Measurements from ENCODE around the gene SBSN.
"Not testable (repeated sequence)": the region's sequence is repeated elsewhere in the genome, so short reads cannot be mapped to it uniquely, and the experiment has no call there.

The SBSN gene

DNA sequence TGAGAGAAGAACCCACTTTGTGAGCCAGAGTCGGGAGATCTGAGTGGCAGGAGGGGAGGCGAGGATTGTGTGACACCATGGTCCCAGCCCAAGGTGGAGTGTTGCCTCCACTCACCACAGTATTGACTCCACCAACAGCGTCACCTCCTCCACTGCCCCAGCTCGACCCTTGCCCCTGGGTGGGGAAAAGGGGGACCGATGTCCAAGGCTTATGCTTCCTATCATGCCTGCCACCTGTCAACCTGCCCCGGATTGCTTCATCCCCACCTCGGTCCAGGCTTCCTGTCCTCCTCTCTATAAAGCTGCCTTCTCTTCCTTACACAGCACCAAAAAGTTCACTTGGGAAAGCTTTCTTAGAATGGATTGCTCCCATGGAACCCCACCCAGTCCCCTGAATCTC is 22.1 kb downstream of the SBSN start:
- DNase-seq (ENCODE audit: low read depth): no peak

DNA sequence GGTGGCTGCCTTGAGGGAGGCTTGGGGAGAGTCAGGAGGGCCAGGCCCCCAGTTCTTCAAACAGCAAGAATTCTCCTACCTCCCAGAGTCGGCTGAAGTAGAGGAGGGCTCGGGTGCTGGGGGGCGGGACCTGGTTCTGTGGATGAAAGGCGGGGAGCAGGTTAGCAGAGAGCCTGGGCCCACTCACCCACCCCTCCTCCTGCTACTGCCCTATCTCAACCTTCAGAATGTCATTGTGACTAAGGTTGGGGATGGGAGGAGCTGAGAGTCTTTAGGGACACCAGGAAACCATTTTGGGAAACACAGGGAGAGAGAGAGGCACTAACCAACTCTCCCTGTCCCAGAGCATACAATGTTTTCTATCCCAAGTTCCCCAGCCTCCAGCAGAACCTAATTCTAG is 25.4 kb downstream of the SBSN start:
- DNase-seq (ENCODE audit: low read depth): no peak

DNA sequence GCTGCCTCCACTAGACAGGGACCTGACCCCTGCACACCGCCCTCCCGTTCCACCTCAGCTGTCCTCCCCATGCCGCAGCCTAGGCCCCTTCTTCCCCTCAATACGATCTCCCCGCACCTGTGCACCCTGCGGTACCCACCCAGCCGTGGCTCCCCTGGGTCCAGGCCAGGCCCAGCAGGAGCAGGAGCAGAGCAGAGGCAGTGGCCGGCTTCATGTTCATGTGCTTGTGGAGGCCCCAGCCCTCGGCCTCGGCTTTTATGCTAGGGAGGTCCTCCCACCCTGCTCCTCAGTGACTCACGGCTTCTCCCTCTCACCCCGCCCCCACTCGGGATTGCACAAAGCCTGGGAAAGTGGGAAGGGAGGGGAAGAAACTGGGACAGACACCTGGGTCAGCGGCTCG is 26.4 kb downstream of the SBSN start:
- DNase-seq (ENCODE audit: low read depth): no peak

DNA sequence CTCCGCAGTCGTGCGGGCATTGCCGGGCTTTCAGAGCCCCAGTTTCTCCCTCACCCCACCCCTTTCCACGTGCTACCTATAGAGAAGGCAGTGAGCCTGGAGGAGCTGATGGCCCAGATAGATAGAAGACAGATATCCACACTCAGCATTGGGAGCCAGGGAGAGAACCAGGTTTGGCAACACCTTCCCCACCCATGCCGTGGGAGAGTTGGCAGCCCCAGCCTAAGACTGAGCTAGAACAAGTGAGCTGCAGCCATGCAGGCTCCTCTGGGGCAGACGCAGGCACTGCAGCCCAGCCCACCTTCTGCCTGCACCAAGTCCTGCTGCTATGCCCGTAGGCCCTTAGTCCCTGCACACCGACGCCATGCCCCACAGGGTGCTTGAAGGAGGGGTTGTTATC is 27.5 kb downstream of the SBSN start:
- DNase-seq (ENCODE audit: low read depth): no peak

DNA sequence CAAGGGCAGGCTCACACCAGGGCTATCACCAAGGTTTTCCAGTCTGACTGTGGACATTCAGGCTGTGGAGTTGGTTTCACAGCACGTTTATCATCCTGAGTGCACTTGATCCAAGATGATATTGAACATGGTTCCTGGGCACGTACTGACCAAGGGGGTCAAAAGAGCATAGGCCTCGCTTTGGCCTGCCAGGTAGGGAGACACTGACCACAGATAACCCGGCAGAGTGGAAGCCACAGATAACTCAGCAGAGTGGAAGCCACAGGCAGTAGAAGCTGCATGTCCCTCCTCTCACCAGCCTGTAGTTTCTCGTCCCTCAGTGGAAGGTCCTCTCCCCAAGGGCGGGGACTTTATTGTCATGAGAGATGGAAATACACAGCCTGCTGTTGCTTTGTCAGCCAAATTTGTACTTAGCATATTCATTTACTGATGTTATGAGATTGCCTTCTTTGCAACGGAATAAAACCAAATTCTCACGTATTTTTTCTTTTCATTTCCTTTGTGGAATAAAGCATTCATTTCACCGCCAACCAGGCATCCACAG is 29.1 kb downstream of the SBSN start:
- DNase-seq (ENCODE audit: low read depth): no peak

DNA sequence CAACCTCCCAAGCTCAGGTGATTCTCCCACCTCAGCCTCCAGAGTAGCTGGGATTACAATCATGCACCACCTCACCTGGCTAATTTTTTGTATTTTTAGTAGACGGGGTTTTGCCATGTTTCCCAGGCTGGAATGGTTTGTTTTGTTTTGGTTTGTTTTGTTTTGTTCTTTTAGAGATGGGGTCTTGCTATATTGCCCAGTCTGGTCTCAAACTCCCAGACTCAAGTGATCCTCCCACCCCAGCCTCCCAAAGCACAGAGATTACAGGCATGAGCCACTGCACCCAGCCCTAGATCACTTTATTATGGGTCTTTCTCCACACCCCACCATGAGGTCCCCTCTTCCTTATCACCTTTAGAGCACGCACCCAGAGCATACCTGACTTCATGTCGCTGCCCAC is 29.9 kb downstream of the SBSN start:
- DNase-seq (ENCODE audit: low read depth): no peak

DNA sequence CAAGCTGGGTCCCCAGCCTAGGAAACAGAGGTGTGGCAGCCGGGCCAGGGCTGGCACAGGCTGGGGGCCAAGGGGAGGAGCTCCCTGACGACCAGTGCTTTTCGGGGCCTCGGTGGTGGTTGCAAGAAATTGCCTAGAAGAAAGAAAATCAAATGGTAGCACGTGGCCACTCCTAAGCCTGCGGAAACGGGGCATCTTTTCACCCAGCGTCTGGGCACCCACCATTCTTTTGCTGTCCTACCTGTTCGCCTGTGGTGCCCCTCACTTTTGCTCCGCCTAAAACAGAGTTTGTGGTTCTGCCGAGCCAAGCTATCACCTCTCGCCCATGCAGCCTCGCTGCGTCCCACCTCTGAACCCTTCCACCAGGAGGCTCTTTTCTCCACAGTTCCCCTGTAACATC is 30.7 kb downstream of the SBSN start:
- no peak for DNase-seq (ENCODE audit: low read depth)

DNA sequence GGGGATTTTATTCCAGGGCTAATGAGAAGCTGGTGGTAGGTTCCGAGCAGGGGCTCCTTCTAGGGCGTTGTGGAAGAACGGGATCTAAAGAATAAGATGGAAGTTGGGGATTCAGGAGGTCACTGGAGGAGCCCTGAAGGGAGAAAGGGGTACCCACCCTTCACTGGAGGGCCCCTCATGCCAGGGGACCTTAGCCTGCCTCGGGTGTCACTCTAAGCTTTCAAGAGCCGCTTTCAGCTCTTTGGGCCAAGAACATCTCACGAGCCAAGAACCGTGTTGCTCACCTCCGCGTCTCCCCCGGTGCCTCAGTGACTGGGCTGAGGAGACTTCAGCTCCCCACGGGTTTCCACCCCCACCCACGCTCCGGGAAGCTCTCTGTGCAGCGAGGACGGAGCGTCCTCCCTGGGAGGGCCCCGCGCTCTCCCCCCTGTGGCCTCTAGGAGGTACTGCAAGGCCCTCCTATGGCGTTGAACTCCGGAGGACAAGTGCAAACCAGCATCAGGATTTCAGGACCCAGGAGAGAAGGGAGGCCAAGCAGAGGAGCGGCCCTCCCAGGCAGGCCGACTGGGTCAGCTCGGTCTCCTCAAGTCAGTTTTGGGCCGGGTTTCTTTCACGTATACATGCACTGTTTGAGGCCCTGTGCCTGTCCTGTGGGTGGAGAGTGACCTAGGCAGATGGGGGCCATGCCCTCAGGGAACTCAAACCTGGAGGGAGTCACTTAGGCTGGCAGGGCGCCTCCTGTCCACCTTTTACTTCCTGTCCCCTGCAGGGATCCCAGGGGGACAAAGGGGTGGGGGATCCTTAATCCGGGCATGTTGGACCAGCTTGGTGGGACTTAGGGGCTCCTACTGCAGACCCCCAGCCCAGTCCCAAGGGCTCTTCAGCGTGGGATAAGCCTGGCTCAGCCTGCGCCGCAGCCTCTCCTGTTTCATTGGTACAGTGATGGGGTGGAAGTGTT is 32.7 kb downstream of the SBSN start:
- peak; percentile 47 for DNase-seq (ENCODE audit: low read depth)

DNA sequence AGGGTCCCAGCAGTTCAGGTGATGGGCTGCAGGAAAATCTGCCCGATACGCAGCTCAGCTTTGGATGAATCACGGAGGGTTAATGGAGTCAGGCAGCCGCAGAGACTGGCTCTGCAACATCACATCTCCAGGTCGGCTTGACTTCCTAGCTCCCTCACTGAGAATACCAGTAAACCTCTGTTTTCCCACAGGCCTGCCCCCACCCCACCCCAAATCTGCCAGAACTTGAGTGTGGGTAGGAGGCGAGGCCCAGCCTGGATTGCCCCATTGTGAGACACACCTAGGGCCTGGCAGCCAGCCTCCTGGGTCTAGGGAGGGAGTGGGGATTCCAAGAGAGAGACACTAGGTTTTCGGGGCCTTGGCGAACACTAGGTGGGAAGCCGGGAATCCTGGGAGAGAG is 34.1 kb downstream of the SBSN start:
- no peak for DNase-seq (ENCODE audit: low read depth)

DNA sequence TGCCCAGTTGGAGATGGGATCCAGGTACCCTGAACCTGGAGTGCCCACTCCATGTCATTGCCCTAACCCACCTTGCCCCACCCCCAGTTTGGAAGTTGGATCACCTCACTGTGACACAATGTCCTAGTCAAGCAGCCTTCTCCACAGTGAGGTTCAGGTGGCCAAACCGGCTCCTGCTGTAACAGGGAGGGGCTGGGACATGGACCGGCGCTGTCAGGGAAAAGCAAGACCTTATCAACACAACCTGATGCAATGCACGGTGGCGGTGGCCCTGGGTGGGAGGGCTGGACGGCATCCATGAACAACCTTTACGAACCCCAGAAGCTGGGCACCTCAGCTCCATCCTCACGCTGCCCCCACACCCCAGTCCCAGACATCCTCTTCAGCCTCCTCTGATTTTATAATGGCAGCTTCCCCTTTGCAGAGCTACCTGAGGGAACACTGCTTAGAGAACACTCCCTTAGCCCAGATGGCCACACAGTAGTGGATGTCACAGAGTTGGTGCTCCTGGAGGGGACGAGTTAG is 36.2 kb downstream of the SBSN start:
- DNase-seq (ENCODE audit: low read depth): no peak

DNA sequence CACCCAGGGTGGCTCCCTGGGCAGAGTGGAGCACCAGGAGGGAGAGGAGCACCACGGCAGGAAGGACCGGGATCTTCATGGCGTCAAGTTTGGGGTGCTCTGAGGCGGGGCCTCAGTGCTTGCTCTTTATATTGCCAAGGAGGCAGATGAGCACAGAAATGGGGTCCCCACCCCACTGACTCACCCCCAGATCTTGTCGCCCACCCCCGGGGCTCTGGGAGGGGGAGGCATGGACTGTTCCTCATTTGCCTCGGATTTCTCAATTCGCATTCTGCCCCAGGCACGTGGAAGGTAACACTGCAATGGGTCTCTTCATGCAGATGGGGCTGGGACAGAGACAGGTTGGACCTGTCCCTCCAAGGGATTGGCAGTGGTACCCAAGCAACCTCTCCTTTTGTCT is 37.7 kb downstream of the SBSN start, which contains the start of gene KRTDAP:
KRTDAP (minus strand) TSS at position 101 of the 400 bp plus-strand sequence; CDS start at position 79, 22 bp downstream.
- DNase-seq (ENCODE audit: low read depth): no peak

DNA sequence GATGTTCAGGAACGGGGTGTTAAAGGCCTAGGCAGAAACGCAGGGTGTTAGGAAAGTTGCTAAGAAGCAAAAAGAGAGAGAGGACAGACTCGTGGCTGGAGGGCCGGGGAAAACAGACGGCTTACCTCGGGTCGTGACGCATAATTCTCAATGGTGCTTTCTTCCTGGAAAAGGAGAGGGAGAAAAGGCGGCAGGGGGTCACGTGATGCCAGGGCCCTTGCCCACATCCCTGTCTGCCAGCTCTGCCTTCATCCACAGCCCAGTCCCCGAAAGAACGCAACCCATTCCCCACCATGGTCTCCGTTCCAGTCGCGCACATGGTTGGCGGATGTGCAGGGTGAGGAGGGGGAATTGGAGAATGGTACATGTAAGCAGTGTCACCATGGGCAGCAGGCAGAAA is 39.4 kb downstream of the SBSN start:
- no peak for DNase-seq (ENCODE audit: low read depth)

DNA sequence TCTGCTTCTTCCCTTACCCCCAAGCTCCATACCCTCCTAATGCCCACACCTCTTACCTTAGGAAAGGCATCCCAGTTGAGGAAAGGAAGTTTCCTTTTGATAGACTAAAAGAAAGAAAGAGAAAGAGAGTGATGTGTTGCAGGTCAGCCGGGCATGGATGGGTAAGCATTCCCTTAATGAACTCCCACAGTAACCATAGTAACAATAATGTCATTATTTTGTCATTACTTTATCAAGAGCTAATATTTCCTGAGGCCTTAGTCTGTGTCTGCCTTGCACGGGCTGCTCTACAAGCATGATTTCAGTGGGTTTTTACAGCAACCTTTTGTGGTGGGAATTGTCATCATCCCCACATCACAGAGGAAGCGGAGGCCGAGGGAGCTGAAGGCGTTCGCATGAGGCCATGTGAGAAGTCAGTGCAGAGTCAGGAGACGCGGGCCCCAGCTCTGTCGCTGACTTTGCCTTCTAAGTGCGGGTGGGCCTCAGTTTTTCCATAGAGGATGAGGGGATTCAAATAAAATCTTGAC is 40.4 kb downstream of the SBSN start:
- DNase-seq (ENCODE audit: low read depth): no peak

DNA sequence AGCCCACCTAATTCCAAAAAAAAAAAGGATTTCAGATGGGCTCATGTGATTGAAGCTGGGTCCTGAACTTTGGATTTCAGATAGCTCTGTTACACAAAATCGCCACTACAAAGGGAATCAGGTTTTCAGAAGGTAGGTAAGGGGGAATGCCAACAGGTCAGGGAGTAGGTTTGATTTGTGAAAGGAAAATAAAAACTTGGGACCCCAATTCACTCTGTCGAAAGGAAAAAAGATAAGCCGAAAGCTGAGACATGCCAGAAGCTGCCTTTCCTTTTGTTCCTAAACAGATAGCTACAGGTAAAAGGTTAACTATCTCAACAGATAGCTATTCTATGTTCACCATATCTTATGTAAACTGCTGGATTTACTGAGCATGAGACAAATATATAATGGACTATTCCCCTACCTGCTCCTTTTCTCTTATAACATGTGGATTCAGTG is 41.8 kb downstream of the SBSN start:
- DNase-seq (ENCODE audit: low read depth): no peak

DNA sequence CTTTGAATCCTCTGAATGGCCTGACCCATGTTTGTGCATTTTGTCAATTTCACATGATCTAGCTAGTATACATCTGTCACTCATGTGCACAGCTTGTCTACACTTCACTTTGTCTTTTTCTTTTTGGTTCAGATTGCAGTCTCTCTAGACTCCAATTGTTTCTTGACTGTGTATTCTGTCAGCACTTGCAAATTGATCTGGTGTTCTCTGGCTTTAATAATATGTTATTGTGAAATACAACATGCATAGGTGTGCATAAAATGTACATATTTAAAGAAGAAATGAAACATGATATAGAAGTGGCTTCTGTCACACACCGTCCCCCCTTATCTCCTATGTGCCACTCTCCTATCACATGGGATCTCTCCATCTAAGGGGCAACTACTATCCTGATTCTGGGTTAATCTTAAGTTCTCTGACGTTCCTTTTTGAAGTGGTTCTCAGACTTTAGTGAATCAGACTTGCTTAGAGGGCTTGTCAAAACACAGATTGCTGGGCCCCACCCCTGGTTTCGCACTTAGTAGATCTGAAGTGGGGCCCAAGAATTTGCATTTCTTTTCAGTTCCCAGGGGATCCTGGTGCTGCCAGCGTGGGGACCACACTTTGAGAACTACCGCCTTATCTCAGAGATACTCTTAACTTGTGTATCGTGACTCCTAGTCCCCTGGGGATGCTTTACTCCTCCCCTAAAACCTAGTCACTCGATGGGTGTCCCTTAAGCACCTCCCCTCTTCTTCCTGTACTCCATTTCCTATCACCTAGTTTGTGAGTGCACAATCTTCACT is 43.7 kb downstream of the SBSN start:
- no peak for DNase-seq (ENCODE audit: low read depth)

DNA sequence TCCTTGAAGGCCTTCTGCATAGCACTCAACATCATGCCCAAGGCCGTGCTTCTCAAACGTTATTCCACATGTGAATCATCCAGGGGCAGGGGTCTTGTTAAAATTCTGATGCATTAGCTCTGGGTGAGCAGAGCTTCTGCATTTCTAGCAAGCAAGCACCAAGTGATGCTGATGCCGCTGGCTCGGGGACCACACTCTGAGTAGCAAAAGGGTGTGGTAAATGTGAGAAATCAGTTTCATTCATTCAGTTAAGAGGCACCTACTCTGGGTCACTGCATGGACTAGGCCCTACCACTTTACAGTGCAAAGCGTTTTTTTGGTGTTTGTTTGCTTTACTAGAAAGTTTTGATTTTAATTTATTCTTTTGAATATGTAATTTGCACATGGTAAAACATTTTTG is 45.0 kb downstream of the SBSN start:
- no peak for DNase-seq (ENCODE audit: low read depth)

DNA sequence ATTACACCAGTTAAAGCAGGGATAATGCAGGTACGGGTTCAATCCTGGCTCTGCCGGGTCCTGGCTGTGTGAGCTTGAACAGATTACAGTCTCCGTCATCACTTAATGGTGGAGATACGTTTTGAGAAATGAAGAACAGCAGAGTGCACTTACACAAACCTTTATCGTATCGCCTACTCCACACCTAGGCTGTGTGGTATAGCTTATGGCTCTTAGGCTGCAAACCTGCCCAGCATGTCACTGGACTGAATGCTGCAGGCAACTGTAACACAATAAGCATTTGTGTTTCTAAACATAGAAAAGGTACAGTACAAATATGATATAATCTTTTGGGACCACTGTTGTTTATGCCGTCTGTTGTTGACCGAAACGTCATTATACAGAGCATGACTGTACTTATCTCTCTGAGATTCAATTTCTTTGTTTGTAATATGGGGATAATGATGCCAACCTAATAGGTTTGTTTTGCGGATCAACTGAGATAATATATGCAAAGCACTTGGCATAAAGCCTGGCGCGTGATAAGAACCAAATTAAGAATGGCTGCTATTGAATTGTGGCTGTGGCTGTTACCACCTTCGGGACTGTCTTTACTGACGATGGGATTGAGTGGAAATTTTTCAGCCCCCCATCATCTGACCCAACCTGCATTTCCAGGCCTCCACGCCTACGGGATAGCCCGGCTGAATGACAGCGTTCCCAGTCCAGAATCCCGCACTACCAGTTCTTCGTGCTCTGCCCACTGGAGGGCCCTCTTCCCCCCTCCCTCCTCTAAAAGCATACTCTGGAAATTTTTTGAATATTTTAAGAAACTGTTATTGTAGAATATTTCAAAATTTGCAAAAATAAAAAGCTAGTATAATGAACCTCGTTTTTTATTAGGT is 49.1 kb downstream of the SBSN start:
- no peak for DNase-seq (ENCODE audit: low read depth)

DNA sequence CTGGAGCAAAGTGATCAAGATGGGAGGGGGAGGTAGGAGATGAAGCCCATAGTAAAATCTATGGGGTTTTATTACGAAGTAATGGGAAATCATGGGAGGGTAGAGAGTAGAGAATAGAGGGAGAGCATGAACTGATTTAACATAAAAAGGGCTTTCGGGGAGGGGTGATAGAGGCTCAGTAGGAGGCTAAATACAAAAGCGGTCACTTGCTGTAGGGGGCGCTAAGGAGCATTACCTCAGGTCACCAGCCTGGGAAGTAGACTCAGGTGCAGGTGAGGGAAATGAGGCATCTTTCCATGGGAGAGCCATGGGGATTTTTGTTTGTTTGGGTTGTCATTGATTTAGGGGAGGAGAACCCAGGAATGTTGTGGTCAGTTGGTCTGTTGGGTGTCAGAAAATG is 52.0 kb downstream of the SBSN start:
- DNase-seq (ENCODE audit: low read depth): no peak

DNA sequence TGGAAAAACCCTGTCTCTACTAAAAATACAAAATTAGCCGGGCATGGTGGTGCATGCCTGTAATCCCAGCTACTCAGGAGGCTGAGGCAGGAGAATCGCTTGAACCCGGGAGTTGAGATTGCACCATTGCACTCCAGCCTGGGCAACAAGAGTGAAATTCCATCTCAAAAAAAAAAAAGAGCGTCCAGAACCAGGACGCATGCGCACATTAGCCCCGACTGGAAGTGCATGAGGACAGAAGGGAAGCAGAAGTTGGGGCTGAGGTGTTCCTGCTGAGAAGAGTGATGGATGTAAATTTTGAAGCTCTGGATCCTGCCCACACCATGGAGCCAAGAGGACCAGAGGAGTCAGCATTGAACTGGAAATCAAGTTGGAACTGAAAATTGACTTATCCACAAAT is 53.5 kb downstream of the SBSN start:
- not testable (repeated sequence) for DNase-seq (ENCODE audit: low read depth)

DNA sequence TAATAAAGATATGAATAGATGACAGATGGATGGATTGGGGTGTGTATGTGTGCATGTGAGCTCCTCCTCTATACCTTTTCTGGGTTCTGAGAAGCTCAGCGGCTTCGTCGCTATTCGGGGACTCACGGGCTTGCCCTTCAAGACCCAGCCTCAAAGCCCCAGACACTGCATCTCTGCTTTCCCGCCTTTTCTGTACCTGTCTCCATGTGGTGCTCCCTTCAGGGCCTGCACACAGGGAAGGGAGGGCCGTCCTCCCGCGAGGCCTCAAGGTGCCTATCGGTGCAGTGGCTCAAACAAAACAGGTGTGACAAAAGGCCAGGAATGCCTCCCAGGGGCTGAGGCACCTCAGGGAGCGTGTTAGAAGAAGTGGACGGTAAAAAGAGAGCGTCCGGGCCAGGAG is 54.0 kb downstream of the SBSN start:
- DNase-seq (ENCODE audit: low read depth): no peak

All from fibroblast of gingiva (primary cell).